Body of pancreas (tissue), 4 donors: Measurements from ENCODE around the gene NOL12. TPM values are rescaled to one million over a fixed set of nuclear protein-coding genes. Genes with fewer than 3 reads are reported as not detected.

Experiments used
- ATAC-seq: fragments of 150-250 bp; one replicate; pipeline ENCODE4 v1.9.1; 2016
- DNase-seq, 4 donors: peaks; one replicate each; pipeline ENCODE4 v3.0.0-alpha.2; 2019
- H3K27ac ChIP-seq, 4 donors: fragments of 200-600 bp; sonication (generic); 1 replicate in 3 of 4; 2 replicates in 1 of 4; pipeline versions ENCODE4 v1.5.1 to v1.6.1; 2016 to 2019; ENCODE audit warnings: mild to moderate bottlenecking in 1 of 4, mixed read lengths in 1 of 4, moderate library complexity in 1 of 4
- H3K27me3 ChIP-seq, 2 donors: fragments of 200-600 bp; sonication (generic); one replicate each; pipeline ENCODE4 v1.6.0; 2016; ENCODE audit warnings: mild to moderate bottlenecking in 1 of 2
- H3K36me3 ChIP-seq, 2 donors: fragments of 200-600 bp; sonication (generic); replicated peaks in 1 of 2; 2 replicates each; pipeline ENCODE4 v1.5.1; 2016; ENCODE audit warnings: low read depth in 2 of 2; ENCODE audit not compliant: insufficient read depth in 1 of 2
- H3K4me1 ChIP-seq: fragments of 200-600 bp; sonication (generic); one replicate; pipeline ENCODE4 v1.6.0; 2016
- H3K4me3 ChIP-seq, 2 donors: fragments of 200-600 bp; sonication (generic); 1 replicate in 1 of 2; 2 replicates in 1 of 2; pipeline ENCODE4 v1.5.1; 2016 to 2019
- H3K9me3 ChIP-seq, 3 donors: fragments of 200-600 bp; sonication (generic); 1 replicate in 2 of 3; 2 replicates in 1 of 3; pipeline ENCODE4 v1.5.1; 2016
- POLR2A ChIP-seq, 3 donors: fragments of 450-650 bp; IDR thresholded peaks; one replicate each; pipeline ENCODE4 v1.6.1; 2016; ENCODE audit warnings: antibody characterized with exemption in 3 of 3, mild to moderate bottlenecking in 2 of 3
- WGBS, 2 donors: methylation state at CpG; one replicate each; pipeline ENCODE4 v1.1.5; 2017; 5-methylcytosine and 5-hydroxymethylcytosine counted together
- intact Hi-C: fragments of 100-400 bp; cut with DNase I; formaldehyde crosslinking; loops from one replicate; pipeline ENCODE4 v1.15.1; 2023
- small RNA-seq: library from RNA; depleted of rRNA; stranded (forward); fragments of <200 nt; gene quantifications from one replicate; pipeline ENCODE3, GENCODE V24; 2016
- total RNA-seq, 2 donors: library from RNA; depleted of rRNA; stranded (reverse); fragments of >200 nt; gene quantifications; one replicate each; pipeline ENCODE4 v1.1.0, GENCODE V29; 2016
- TF ChIP-seq, protein P1 (sequence below), 7 experiments: fragments of 450-650 bp in 4 of 7; fragments of 200-600 bp in 3 of 7; sonication (generic) in 3 of 7; IDR thresholded peaks; one replicate each; pipeline ENCODE4 v1.5.1; 2016 to 2019; ENCODE audit warnings: antibody characterized with exemption in 7 of 7

The NOL12 gene
- total RNA-seq, 2 donors from 2014 or later = 10.4 to 19.1 TPM

DNA sequence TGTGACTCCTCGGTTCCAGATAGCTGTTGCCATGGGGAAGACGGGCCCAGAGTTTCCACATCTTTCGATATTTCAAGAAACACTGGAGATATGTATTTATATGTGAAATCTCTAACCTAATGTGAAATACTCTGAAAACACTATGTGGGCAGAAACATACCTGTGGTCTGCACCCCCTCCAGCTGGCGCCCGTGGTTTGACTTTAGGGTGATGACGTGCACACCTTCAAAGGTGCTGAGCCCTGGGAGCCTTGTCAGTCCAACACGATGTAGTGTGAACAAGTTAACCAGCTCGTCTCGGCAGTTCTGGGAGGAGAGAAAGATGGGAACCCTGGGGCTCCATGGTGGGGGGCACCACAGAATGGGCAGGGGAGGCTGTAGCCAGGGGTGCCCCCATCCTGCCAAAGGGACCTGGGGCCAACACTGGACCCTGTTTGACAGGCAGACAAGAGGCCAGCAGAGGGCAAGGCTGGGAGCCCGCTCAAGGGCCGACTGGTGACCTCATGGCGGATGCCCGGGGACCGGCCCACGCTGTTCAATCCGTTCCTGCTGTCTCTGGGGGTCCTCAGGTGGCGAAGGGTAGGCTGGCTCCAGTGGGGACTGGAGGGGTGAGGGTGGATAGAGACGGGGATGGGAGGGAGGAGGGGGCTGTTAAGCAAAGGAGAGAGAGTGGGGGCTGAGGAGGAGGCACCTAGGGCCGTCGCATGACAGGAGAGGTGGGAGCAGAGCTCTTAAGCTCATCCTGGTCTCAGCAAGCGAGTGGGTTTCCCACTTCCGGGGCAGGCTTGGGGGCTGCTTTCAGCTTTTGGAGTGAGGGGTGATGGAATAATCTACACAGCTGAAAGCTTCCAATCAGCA is 54.5 kb downstream of the NOL12 start:
- 78 to 81% methylated on average over 15 to 16 of the region's 22 CpGs for WGBS, 2 donors
- DNase-seq (no peak), ATAC-seq (no peak)
- no peak overlapping the region for H3K27ac ChIP-seq
- no peaks in the 10 kb centered on the region for H3K27me3 ChIP-seq
- H3K4me1 ChIP-seq = peaks cover 13% of the 10 kb centered on the region
- intact Hi-C loops = no loop called here
- TF ChIP-seq, protein P1, sequence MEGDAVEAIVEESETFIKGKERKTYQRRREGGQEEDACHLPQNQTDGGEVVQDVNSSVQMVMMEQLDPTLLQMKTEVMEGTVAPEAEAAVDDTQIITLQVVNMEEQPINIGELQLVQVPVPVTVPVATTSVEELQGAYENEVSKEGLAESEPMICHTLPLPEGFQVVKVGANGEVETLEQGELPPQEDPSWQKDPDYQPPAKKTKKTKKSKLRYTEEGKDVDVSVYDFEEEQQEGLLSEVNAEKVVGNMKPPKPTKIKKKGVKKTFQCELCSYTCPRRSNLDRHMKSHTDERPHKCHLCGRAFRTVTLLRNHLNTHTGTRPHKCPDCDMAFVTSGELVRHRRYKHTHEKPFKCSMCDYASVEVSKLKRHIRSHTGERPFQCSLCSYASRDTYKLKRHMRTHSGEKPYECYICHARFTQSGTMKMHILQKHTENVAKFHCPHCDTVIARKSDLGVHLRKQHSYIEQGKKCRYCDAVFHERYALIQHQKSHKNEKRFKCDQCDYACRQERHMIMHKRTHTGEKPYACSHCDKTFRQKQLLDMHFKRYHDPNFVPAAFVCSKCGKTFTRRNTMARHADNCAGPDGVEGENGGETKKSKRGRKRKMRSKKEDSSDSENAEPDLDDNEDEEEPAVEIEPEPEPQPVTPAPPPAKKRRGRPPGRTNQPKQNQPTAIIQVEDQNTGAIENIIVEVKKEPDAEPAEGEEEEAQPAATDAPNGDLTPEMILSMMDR (IDR thresholded peaks at IDR 0.05) = no peak
- TF ChIP-seq POLR2A (IDR thresholded peaks at IDR 0.05) = no peak
- no peaks in the 10 kb centered on the region for H3K9me3 ChIP-seq
- no peaks in the 10 kb centered on the region for H3K36me3 ChIP-seq
- H3K4me3 ChIP-seq = no peak overlapping the region

DNA sequence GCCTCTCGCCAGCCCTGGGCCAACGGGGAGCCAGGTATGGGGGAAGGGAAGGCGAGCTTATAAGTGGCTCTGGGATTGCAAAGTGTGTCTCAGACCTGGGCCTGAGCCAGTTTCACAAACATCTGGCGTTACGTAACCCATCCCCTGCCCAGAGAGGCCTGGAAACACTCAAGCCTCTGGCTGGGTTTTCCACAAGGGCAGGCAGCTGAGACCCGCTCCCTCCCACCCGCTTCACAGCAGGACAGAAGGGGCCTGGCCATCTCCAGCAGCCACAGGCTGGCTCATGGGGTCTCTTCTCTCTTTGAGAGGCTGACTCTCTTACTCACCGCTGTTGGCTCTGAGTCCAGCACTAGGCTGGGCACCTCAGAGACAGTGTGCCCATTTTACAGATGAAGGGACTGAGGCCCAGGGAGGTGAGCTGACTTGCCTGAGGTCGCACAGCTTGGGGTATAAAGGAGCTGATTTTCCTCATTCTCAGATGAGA is 55.2 kb downstream of the NOL12 start:
- ATAC-seq = no peak
- no peak for TF ChIP-seq POLR2A (IDR thresholded peaks at IDR 0.05)
- TF ChIP-seq, protein P1 (IDR thresholded peaks at IDR 0.05) = no peak
- peak; percentile 52 to 77 (median 69) for DNase-seq
- H3K4me3 ChIP-seq = no peak overlapping the region
- WGBS, 2 donors = 52% methylated on average over 5 to 9 of the region's 9 CpGs
- peaks cover 13% of the 10 kb centered on the region for H3K4me1 ChIP-seq
- no peaks in the 10 kb centered on the region for H3K27me3 ChIP-seq
- intact Hi-C loops = no loop called here
- no peaks in the 10 kb centered on the region for H3K9me3 ChIP-seq
- no peaks in the 10 kb centered on the region for H3K36me3 ChIP-seq
- H3K27ac ChIP-seq = no peak overlapping the region

DNA sequence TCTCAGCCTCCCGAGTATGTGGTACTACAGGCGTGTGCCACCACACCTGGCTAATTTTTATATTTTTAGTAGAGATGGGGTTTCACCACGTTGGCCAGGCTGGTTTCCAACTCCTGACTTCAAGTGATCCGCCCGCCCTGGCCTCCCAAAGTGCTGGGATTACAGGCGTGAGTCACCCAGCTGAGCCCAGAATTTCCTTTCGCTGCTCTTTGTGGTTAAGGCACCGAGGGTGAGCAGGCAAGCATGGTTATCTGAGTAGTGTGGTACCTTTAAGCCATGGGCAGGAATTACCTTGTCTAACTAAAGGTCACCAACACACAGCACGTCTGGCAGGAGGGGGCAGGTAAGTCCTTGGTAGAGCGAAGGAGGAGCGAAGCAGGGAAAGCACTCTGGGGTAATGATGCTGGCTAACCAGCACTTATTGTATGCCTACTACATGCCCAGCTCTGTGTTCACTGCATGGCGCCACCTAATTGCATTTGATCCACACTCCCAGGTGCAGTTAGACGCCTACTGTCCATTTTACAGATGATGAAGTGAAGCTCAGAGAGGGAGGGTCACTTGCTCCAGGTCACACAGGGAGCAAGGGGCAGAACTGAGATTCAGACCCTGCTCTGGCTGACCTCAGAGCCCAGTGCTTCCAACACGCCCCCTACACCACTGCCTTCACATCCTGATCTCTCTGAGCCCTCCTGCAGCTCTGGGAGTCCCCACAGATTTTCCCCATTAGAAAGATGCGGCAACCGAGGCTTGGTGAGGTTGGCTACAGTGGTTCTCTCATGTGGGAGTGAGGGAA is 56.4 kb downstream of the NOL12 start:
- 79 to 81% methylated on average over 15 to 16 of the region's 16 CpGs for WGBS, 2 donors
- no peaks in the 10 kb centered on the region for H3K36me3 ChIP-seq
- ATAC-seq = no peak
- no peaks in the 10 kb centered on the region for H3K27me3 ChIP-seq
- H3K27ac ChIP-seq = no peak overlapping the region
- intact Hi-C loops = no loop called here
- H3K4me1 ChIP-seq = peaks cover 20% of the 10 kb centered on the region
- no peak for DNase-seq
- no peaks in the 10 kb centered on the region for H3K9me3 ChIP-seq
- no peak for TF ChIP-seq POLR2A (IDR thresholded peaks at IDR 0.05)
- TF ChIP-seq, protein P1 (IDR thresholded peaks at IDR 0.05) = no peak
- H3K4me3 ChIP-seq = no peak overlapping the region

Small RNA genes within 50 kb of the gene (small RNA-seq; reads per million reads assigned to genes)
- gene RN7SL385P = not detected

Other genes starting within 250 kb of the NOL12 start
- 1 to 10 TPM; 3.0 to 7.3 TPM for gene MFNG, start 200.0 kb upstream of the NOL12 start, total RNA-seq
- gene CARD10, start 166.9 kb upstream of the NOL12 start, total RNA-seq = 10 to 100 TPM; 17.4 to 28.7 TPM
- 10 to 100 TPM; 73.2 to 84.7 TPM for gene CDC42EP1, start 125.9 kb upstream of the NOL12 start, total RNA-seq
- gene LGALS2, start 106.3 kb upstream of the NOL12 start, total RNA-seq = 10 to 100 TPM; 19.2 to 68.9 TPM
- gene GGA1, start 77.5 kb upstream of the NOL12 start, total RNA-seq = 10 to 100 TPM; 38.4 to 42.5 TPM
- 10 to 100 TPM in 1 of 2 donors, 1 to 10 TPM in 1; 2.0 to 40.0 TPM for gene SH3BP1, start 46.7 kb upstream of the NOL12 start, total RNA-seq
- gene PDXP, start 27.6 kb upstream of the NOL12 start, total RNA-seq = 10 to 100 TPM in 1 of 2 donors, 1 to 10 TPM in 1; 7.0 to 23.1 TPM
- 100 to 1,000 TPM in 1 of 2 donors, 10 to 100 TPM in 1; 90.3 to 325 TPM for gene LGALS1, start 10.7 kb upstream of the NOL12 start, total RNA-seq
- 10 to 100 TPM; 65.6 to 76.5 TPM for gene TRIOBP, start 10.7 kb downstream of the NOL12 start, total RNA-seq
- 10 to 100 TPM; 31.6 to 42.5 TPM for gene GCAT, start 121.6 kb downstream of the NOL12 start, total RNA-seq
- not detected for gene GALR3, start 137.0 kb downstream of the NOL12 start, total RNA-seq
- 10 to 100 TPM; 38.1 to 88.0 TPM for gene ANKRD54, start 158.0 kb downstream of the NOL12 start, total RNA-seq
- gene EIF3L, start 163.1 kb downstream of the NOL12 start, total RNA-seq = 100 to 1,000 TPM; 139 to 230 TPM
- 10 to 100 TPM; 19.2 to 34.9 TPM for gene MICALL1, start 220.0 kb downstream of the NOL12 start, total RNA-seq